Lower leg skin (tissue), 4 donors: ENCODE results near the gene CACNA1F. TPM values are rescaled to one million over a fixed set of nuclear protein-coding genes. Genes with fewer than 3 reads are reported as not detected.

Source experiments
- DNase-seq, 2 donors: peaks; one replicate each; pipeline ENCODE4 v3.0.0-alpha.2; 2019; ENCODE audit warnings: low spot score in 2 of 2
- H3K4me3 ChIP-seq: fragments of 200-600 bp; sonication (generic); 2 replicates; pipeline ENCODE4 v1.5.1; 2017; ENCODE audit warnings: mild to moderate bottlenecking, low read depth; ENCODE audit not compliant: poor library complexity, severe bottlenecking
- POLR2A ChIP-seq, 2 donors: fragments of 450-650 bp; IDR thresholded peaks; one replicate each; pipeline ENCODE4 v1.6.1; 2016 to 2017; ENCODE audit warnings: antibody characterized with exemption in 2 of 2, mild to moderate bottlenecking in 1 of 2, moderate library complexity in 1 of 2
- WGBS, 2 donors: methylation state at CpG; one replicate each; pipeline ENCODE4 v1.1.5; 2018; 5-methylcytosine and 5-hydroxymethylcytosine counted together
- intact Hi-C: fragments of 100-400 bp; cut with DNase I; formaldehyde crosslinking; loops from one replicate; pipeline ENCODE4 v1.15.0; 2023; ENCODE audit warnings: low total_unique reads
- total RNA-seq, 4 donors: library from RNA; depleted of rRNA; stranded (reverse); fragments of >200 nt; gene quantifications; one replicate each; pipeline ENCODE4 v1.1.0, GENCODE V29; 2016
- TF ChIP-seq, protein P1 (sequence below), 3 donors: fragments of 450-650 bp; IDR thresholded peaks; one replicate each; pipeline ENCODE4 v1.5.1; 2016; ENCODE audit warnings: antibody characterized with exemption in 3 of 3, mild to moderate bottlenecking in 3 of 3, moderate library complexity in 2 of 3

The CACNA1F gene
- total RNA-seq, 4 donors from 2014 or later = 0.06 to 0.76 (median 0.15) TPM; not detected in 1

DNA sequence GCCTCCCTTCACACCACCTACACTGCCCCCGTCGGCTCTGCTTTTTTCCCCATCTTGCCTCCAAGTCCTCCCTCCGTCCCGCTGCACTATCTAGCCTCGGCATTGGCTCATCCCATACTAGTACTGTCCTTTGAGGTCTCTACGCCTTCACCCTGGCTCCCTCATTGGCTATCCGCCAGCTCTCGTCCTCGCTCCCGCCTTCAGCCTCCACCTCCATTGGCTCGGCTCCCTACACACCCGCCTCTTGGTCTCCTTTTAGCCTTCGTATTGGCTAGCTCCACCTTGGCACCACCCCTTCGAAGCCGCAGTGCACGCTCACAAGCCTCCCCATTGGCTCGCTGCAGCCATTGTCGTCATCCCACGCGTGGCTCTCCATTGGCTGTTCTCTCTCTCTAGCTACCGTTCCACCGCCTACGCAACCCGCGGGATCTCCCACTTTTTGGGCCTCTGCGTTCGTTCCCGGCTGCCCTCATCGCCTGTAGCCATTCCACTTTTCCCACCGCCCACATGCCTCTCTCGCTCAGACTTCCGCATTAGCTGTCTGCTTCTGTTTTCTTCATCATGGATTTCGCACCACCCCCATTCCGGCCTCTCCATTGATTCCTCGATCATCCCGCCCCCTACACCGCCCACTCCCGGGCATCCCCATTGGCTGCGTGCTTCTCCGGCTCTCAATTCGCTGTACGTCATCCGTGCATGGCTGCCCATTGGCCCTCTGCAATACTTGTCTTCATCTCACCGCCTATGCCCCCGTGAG lies 36.0 kb upstream of the CACNA1F start:
- DNase-seq = peak; percentile 96 to 99
- WGBS, 2 donors = 0 to 37% methylated on average over 43 to 45 of the region's 45 CpGs
- no peak overlapping the region for H3K4me3 ChIP-seq
- intact Hi-C loops = no loop called here
- TF ChIP-seq POLR2A (IDR thresholded peaks at IDR 0.05) = no peak
- TF ChIP-seq, protein P1, sequence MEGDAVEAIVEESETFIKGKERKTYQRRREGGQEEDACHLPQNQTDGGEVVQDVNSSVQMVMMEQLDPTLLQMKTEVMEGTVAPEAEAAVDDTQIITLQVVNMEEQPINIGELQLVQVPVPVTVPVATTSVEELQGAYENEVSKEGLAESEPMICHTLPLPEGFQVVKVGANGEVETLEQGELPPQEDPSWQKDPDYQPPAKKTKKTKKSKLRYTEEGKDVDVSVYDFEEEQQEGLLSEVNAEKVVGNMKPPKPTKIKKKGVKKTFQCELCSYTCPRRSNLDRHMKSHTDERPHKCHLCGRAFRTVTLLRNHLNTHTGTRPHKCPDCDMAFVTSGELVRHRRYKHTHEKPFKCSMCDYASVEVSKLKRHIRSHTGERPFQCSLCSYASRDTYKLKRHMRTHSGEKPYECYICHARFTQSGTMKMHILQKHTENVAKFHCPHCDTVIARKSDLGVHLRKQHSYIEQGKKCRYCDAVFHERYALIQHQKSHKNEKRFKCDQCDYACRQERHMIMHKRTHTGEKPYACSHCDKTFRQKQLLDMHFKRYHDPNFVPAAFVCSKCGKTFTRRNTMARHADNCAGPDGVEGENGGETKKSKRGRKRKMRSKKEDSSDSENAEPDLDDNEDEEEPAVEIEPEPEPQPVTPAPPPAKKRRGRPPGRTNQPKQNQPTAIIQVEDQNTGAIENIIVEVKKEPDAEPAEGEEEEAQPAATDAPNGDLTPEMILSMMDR (IDR thresholded peaks at IDR 0.05) = no peak

- no peak for TF ChIP-seq POLR2A (IDR thresholded peaks at IDR 0.05)
- TF ChIP-seq, protein P1 (IDR thresholded peaks at IDR 0.05) = no peak
Measured at GRCh38 chrX:49268702-49269009, 35.5 kb upstream of the CACNA1F start.

GRCh38 chrX:49266523-49267445 lies 33.6 kb upstream of the CACNA1F start:
- no peak for TF ChIP-seq POLR2A (IDR thresholded peaks at IDR 0.05)
- TF ChIP-seq, protein P1 (IDR thresholded peaks at IDR 0.05) = no peak
- intact Hi-C loops = no loop called here
- 70 to 79% methylated on average over 9 to 10 of the region's 10 CpGs for WGBS, 2 donors
- H3K4me3 ChIP-seq = no peak overlapping the region
- DNase-seq = no peak

More at GRCh38 chrX:49268702-49269009, 35.5 kb upstream of the CACNA1F start:
- no peak for DNase-seq
- WGBS, 2 donors = 4 to 47% methylated on average over 4 of the region's 4 CpGs
- H3K4me3 ChIP-seq = no peak overlapping the region
- intact Hi-C loops = no loop called here

DNA sequence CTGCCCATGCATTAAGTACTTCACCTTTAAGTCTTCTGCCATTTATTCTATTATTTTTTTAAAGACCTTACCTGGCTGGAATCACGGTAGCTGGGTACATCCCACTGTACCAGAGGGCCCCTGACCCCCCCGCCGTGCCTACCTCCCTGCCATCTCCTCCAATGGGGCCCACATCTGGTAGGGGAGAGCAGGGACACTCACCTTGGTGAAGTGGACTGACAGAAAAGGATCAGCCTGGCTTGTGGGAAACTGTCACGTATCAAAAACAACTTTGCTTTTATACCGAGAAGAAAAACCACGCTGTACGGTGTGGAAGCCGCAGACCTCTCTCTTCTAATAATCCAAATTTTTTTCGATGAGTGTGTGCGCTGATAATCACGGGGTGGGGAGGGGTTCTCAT lies 31.3 kb upstream of the CACNA1F start, which contains the start of gene FOXP3:
Gene FOXP3 (minus strand): TSS at position 251 of the 400 bp plus-strand sequence. CDS start 6,205 bp downstream, outside the sequence.
- intact Hi-C loops = no loop called here
- WGBS, 2 donors = 82 to 96% methylated on average over 11 of the region's 11 CpGs
- TF ChIP-seq, protein P1 (IDR thresholded peaks at IDR 0.05) = no peak
- no peak for TF ChIP-seq POLR2A (IDR thresholded peaks at IDR 0.05)
- no peak for DNase-seq
- H3K4me3 ChIP-seq = no peak within 1 kb of the TSS

- H3K4me3 ChIP-seq = no peak overlapping the region
- DNase-seq = no peak
- WGBS, 2 donors = 80 to 86% methylated on average over 9 to 10 of the region's 10 CpGs
- intact Hi-C loops = no loop called here
- TF ChIP-seq, protein P1 (IDR thresholded peaks at IDR 0.05) = no peak
- no peak for TF ChIP-seq POLR2A (IDR thresholded peaks at IDR 0.05)
Measured at GRCh38 chrX:49263631-49264030, 30.5 kb upstream of the CACNA1F start.
